Effector CD8-positive, alpha-beta T cell (primary cell): ENCODE measurements around the gene SHISAL1.
"Not testable (repeated sequence)": the region's sequence is repeated elsewhere in the genome, so short reads cannot be mapped to it uniquely, and the experiment has no call there.

Experiments used
- DNase-seq: peaks from one replicate; lab custom pipeline; 2025; lab: John Stamatoyannopoulos, UW

SHISAL1 gene

DNA sequence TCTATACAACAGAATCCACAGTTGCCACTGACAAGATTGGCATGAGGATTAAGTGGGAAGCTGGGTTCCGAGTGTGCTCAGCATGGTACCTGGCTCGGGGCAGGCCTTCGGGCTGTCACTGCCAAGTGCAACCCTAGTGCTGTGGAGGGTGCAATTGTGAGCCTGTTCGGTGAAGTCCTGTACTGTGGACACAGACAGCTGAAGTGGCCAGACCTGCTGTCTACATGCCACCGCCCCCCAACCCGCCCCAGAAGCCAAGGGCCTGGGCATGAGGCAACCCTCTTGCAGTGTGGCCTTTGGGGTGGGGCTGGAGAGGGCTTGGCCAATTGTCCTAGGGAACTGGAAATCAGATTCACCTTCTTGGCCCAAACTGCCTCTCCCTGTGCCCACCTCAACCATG, 15.6 kb upstream of the SHISAL1 start:
- DNase-seq: no peak

DNA sequence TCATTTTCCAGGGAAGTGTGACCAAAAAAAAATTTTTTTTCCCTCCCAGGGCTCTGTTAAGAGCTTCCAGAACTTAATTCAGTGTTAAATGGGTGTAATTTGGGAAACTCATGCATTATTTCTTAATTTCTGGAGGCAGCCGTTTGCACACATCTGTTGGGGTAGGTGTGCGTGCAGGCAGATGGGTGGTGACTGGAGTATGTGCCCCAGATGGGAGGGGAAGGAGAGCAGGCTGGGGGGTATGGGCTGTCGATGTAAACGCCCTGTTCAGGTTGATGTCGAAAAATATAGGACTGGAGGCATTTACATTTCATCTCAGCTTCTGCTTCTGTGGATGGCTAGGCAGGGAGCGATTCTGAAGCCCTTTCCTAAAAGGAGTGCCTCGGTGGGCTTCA, 13.7 kb upstream of the SHISAL1 start:
- DNase-seq: no peak

DNA sequence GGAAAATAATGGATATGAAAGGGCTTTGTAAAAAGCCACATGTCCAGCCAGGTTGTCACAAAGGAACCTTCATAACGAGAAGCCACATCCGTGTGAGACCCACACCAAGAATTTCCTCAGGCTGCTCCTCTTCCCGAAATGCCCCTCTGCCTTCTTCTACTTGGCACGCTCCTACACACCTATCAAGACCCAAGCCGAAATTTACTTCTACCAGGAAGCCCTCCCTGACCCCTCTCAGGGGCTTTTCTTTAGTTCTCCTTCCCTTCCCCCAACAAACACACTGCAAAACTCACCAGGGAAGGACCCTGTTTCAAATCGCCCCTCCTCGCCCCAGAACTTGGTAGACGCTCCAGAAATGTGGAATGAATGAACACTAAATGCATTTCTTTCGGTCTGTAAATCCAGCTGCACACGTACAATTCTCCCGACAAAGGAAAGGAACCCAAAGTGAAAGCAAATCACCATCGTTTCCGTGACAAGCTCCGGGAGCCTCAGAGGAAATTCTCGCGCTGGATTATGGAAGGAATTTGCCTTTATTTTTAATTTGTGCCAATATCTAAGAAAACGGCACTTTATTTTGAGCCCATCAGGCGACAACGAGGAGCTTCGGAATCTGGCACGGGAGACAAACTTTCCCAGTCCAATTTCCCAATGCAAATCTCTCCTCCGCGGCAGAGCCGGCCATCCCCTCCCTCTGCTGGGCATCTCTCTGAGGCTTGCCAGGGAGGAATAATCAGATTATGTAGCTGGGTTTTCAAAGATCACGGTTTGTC, 13.2 kb upstream of the SHISAL1 start:
- no peak for DNase-seq

DNA sequence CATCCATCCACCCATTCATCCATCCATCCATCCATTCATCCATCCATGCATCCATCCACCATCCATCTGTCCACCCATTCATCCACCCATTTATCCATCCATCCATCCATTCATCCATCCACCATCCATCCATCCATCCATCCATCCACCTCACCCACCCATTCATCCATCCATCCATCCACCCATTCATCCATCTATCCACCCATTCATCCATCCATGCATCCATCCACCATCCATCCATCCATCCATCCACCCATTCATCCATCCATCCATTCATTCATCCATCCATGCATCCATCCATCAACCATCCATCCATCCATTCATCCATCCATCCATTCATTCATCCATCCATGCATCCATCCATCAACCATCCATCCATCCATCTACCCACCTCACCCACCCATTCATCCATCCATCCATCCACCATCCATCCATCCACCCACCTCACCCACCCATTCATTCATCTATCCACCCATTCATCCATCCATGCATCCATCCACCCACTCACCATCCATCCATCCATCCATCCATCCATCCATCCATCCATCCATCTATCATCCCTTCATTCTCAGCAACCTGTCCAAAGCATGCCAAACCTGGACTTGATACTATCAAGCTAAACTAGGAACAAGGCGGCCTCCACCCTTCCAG, 10.5 kb upstream of the SHISAL1 start:
- not testable (repeated sequence) for DNase-seq

DNA sequence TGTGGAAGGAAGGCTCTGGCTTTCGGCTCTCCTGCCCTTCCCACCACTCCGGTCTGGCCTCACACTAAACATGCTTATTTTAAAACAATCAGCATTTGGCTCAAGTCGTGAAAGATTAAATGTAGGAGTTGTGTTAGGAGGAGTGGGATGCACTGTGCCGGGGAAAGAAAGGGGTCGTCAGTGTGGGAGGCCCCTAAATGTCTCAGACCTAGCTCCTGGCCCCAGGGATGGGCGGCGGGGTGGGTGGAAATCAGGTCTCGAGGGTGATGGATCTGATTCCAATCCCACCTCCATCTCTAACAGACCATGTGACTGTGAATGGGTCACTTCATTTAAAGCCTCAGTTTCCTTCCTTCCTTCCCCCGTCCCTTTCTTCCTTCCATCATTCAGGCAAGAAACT, 6.9 kb upstream of the SHISAL1 start:
- DNase-seq: no peak

DNA sequence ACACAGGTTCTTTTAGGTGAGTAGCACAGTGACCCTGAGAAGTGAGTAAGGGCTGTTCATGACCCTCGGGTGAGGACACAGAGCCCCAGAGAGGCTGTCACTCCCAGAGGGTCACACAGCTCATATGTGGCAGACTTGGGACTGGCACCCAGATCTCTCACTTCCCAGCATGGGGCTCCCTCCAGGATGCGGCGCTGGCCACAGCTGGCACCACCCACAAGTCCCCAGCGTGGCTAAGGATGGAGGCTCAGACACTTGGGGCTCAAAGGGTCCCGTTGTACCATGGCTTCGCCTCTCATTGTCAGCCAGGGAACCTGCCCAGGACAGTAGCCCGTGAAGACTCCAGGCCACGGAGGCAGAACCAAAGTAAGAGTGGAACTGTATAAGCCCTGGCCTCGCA, 6.0 kb upstream of the SHISAL1 start:
- DNase-seq: no peak

DNA sequence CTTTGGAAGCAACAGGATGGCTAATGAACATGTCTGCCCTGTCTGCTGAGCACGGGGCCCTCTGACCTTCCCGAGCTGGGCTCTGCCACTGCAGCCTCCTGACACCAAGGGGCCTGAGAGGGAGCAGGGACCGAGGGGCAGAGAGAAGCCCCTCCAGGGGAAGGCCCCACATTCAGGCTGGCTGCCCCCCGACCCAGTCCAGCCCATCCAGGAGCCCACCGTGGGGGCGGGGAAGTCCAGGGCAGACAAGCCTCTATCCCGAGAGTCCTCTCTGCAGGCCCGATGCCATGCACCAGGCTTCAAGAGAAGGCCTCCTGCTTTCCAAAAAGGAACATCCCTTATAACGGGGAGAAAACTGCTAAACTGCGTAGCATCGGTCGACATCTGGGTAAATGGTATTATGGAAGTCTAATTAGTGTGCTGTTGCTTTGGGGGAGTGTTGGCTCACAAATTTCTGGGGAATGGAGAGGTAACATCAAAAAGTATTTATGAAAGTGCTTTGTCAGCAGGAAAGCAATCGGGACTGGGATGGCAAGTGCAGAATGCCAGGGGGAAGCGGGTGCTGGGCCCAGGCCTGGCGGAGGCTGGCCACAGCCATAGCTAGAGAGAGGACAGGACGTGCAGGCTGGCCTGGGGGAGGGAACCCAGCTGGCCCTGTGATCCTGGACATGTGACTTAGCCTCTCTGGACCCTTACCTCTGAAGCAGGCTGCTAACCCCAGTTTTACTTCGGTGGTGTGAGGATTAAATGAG, 5.3 kb upstream of the SHISAL1 start:
- DNase-seq: no peak

DNA sequence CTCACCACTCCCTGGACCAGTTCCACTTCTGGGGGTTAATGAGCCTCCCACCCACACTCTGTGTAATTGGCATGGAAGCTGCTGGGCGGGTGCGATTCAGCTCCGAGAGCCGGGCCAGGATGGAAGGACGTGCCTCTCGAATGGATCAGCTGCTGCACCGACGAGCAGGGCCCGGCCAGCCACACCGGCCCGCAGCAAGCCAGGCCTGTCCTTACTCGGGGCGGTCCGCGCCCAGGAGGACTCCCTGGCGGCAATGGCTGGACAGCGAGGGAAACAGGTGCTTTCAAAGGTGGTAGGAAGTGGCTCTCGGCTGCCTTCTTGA, 4.3 kb upstream of the SHISAL1 start:
- DNase-seq: no peak

DNA sequence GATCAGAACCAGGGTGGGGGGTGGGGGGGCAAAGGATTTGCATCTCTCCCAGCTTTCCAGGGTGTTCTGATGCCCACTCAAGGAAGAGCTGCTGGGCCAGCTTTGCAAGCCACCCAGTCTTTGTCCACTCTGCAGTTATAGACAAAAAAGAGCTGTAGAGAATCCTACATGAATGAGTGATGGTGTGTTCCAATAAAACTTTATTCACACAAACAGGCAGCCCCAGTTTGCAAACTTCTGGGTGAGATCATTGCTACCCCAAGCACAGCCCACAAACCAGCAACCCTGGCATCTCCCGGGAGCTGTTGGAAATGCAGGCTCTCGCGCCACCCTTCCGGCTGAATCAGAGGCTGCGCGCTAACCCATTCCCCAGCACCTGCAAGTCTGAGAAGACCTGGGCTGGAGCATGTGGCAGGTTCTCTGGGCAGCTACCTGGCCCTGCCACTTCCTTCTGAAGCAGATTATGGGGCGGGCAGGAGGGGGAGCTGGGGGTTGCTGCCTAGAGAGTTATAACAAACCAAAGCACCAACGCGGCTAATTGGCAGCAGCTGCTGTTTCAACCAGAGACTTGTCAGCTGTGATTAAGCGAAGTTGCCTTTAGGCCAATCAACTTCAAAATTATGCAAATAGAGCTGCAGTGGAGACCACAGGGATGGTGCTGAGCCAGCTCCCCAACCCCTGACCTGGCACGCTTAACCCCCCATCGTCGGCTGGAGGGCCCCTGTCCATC, 3.8 kb upstream of the SHISAL1 start:
- DNase-seq: no peak

DNA sequence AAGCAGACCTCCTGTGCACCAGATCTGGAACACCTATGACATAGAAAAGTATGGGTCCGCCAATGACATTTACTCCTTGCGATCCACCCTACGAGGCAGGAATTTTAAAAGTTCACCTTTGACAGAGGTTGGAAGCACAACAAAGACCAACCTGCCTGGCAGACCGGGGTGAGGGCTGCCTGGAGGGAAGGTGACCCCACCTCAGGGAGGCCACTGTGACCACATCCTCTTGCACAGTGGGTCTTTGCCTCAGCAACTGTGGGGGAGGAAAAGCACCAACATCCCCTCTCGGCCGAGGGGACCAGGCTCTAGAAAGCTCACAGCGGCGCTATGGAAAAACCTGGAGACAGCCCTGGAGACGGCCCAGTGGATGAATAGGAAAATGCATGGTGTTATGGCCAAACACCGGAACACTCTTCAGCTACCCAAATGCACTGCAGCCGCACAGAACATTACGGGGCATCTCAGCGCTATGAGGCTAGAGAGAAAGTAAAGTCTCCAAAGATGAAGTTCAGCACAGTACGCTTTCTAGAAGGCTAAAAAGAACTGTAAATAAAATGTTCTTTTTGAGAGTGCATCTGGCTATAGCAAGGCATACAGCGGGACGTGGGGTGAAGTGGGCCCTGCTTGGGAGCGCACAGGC, 1.8 kb upstream of the SHISAL1 start:
- DNase-seq: no peak

DNA sequence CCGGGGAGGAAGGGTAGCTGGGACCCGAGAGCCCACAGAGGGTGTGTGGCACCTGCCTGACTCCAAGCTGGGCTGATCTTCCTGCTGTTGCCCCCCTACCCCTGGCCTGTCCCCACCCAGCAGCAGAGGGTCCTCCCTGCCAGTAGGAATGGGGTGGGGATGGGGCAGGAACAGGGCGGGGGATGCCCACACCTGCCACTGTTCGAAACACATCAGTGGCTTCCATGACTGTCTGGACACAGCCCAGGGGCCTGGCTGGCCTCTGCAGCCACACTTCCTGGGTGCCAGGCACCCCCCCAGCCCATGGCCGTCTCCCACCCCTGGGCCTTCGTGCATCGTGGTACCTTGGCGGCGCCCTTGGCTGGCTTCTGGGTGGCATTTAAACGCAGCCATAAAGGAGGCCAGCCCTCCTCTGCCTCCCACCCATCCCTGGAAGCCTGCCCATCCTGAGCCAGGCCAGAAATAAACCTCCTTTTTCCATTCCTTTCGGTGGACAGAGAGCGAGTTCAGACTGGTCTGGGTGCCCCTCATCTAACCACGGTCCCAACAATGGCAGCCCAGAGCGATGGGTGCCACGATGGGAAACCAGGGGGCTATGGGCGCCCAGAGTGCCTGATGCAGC, 745 bp upstream of the SHISAL1 start:
- DNase-seq: no peak

DNA sequence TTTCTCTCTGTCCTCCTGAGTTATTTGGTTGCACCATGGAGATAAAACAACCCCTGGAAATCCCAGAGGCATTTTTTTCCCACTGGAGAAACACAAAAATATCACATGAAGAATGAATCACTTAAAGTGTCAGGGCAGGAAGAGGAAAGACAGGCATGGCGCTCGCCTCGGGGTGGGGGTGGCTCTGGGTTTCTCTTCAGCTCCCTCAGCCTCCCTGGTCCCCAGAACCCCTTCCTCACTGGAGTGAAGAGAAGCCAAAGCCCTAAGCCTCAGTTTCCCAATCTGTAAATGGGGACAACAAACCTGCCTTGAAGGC, 938 bp downstream of the SHISAL1 start:
- DNase-seq: no peak

DNA sequence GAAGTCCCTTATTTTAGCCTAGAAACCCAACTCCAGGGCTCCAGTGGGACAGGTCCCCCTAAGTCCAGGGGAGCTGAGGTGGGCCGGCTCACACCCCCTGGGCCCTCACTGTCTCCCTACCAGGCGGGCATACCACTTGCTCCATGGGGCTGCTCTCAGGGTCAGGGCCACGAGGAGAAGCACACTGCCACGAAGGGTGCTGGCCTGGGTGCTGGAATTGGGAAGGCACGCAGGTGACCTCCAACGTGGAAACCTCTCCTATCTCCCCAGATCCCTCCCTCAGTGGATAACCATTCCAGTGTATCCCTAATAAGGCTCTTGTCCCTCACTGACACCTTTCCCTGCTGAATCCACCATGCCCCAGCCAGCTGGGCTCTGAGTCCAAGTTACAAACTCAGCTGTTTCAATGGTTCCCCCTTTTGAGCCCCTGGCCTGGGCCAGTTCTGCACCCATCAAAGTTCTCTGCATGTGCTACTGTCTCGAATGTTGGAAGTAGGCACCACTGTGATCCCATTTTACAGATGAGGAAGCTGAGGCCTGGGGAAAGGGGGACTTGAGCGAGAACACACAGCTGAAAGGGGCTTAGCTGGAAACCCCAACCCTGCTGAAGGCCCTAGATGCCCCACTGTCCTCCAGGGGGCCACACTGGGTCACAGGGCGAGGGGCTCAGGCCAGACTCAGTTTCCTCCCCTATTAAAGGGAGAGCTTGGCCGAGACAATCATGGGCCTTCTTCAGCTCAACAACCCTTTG, 1.5 kb downstream of the SHISAL1 start:
- no peak for DNase-seq

DNA sequence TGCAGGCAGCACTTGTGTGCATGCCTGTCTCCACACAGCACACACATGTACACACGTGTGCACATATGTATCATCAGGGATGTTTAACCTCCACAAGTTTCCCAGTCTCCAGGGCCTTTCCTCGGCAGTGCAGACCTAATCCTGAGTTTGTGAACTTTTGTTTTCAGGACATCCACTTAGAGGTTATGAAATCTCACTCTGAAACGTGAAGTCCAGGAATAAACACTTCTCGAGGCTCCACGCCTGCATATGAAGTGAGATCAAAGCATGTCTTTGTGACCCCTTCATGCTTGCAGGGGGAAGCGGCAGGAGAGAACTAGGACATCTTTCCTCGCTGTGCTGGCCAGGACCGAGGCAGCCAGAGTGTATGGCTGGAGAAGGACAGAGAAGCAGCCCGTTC, 3.1 kb downstream of the SHISAL1 start:
- DNase-seq: no peak

DNA sequence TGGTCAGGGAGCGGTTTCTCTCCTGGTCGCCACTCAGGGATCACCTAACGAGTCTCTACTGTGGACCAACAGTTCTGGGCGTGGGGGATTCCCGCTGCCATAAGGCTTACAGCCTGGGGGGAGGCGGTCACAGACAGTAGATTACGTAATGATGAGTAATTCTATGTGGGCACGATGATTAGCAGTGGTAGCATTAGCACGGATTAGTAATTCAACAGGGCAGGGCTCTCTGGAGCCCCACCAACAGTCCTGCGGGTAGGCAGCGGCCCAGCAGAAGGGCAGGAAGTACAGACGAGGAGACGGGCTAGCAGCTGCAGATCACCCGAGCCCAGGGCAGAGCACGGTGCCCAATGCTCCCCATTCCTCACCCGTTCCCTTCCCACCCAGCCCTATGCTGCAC, 3.6 kb downstream of the SHISAL1 start:
- DNase-seq: no peak

DNA sequence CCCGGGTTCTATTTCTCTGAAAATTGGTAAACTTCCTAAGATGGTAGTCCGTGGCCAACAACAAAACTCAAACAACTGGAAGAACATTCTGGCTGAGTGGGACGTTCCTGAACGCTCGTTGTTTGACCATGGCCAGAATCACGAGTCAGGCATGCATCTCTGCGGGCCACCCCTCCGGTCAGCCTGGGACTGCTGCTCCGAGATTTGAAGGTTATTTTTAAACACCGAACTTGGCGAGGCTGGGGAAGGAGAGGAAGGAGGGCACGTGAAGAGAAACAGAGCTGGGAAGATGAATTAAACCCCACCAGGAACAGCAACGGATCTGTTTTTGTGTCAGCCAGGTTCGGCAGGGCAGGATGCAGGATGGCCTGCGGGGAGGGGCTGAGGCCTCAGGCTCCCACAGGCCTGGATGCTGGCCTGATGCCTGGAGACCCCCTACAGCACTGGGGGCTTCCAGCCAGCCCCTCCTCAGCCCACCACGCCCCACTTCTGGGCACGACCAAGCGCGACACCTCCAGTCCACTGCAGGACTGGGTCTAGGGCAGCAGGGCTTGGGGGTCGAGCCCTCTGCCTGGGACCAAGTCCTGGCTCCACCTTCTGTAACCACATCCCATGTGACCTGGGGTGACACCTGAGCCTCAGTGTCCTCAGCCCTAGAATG, 5.1 kb downstream of the SHISAL1 start:
- DNase-seq: no peak

DNA sequence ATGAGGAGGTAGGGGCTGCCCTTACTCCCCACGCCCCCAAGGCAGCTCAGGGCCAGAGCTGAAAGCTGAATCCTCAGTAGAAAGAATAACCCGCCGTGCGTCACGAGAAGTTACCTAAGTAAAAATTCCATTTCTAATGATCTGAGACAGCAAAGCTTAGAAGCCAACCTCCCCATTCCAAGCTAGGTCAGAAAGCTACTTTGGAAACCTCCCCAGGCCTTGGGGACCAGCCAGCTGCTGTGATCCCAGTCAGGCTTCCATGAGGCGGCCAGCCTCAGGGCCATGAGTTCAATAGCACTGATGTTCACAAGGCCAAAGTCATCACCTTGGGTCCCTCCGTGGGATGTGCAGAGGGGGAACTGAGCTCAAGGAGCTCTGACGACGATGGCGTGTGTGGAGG, 6.9 kb downstream of the SHISAL1 start:
- no peak for DNase-seq

DNA sequence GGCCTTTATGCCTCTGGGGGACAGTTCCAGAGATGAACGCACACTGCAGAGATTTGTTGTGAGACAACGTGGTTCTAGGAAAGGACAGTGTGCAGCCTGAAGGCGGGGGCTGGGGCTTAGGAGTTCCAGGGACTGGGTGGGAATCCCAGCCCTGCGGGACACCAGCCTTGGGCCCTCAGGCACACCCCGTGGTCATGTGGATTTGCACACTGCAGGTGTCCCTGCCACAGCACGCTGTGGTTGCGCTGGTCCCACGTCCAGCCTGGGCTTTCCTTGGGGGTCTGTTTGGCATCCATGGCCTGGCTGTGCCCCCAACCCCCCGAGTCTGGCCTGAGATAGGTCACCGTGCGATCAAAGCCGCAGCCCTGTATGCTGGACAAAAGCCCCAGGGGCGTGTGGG, 7.3 kb downstream of the SHISAL1 start:
- no peak for DNase-seq

DNA sequence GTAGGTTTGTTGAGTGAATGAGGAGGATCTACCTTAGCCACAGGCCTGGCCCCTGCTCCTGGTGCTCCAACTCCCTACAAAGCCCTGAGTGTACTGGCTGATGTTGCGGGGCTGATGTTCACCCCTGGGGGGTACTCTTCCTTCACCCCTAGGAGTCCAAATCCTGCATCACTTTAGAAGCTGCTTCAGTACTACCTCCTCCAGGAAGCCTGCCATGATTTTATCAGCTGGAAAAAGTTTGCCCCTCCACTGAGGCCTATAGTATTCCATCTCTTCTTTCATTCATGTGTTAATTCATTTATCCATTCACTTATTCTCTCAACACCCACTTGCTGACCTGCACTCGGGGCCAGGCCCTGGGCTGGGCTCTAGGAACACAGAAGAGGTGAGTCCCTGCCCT, 7.8 kb downstream of the SHISAL1 start:
- DNase-seq: no peak

DNA sequence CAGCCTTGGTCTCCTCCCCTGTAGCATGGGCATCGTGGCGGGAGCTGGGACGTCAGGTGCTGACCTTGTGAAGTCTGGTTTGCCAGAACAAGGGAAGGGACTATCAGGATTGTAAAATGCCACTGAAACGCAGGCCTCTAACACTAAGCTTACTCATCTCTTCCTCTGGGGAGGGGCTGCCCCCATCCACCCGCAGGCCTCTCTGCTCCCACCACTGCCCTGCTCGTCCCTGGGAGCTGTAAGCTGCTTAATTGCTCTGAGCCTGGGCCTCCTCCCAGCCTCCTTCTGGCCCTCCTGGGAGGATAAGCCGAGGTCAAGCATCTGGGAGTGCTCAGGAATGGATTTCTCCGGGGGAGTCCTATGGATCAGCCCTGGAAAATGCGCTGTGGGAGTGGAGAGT, 8.4 kb downstream of the SHISAL1 start:
- DNase-seq: no peak

DNA sequence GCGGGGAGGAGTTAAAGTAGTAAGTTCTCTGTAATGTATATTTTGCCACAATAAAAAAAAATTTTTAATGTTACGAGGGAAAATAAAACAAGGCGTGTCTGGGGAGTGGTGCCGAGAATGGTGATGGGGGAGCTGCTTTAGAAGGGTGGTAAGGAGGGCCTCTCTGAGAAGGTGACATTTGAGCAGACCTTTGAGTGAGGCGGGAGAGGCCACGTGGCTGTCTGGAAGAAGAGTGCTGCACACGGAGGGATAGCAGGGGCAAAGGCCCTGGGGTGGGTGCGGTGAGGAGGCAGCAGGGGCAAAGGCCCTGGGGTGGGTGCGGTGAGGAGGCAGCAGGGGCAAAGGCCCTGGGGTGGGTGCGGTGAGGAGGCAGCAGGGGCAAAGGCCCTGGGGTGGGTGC, 10.4 kb downstream of the SHISAL1 start:
- not testable (repeated sequence) for DNase-seq
